OCI-LY7 (cell line): ENCODE measurements around the gene MOGAT1.

Experiments
- CTCF ChIP-seq: fragments of 200-600 bp; sonication (generic); conservative IDR thresholded peaks from 2 replicates; pipeline ENCODE4 v1.5.1; 2014; ENCODE audit warnings: mild to moderate bottlenecking, antibody characterized with exemption, low read length, moderate library complexity, mixed read lengths
- EZH2phosphoT487 ChIP-seq: fragments of 200-600 bp; sonication (generic); IDR thresholded peaks from 2 replicates; pipeline ENCODE4 v1.6.1; 2018; ENCODE audit warnings: low read depth, borderline replicate concordance, mild to moderate bottlenecking, mixed run types, antibody characterized with exemption, low read length, moderate library complexity, mixed read lengths

- no peak for TF ChIP-seq CTCF
- no peak for TF ChIP-seq EZH2phosphoT487
Observed at GRCh38 chr2:222688917-222689316, 17.5 kb downstream of the MOGAT1 start.
